Upper lobe of right lung (tissue), 1 donor: Measurements from ENCODE around the gene CFL2. TPM values are rescaled to one million over a fixed set of nuclear protein-coding genes. Genes with fewer than 3 reads are reported as not detected.
A peak's percentile ranks its signal among the peaks of the same experiment; 100 is the strongest.

ENCODE experiments used
- ATAC-seq: fragments of 200-7000 bp; cut with Tn5 transposase; one replicate; pipeline ENCODE4 v1.9.1; 2020; ENCODE audit warnings: mild to moderate bottlenecking, moderate library complexity
- DNase-seq: peaks from one replicate; pipeline ENCODE4 v3.0.0-alpha.2; 2020
- H3K27ac ChIP-seq: fragments of 200-600 bp; one replicate; pipeline ENCODE4 v1.8.0; 2022
- H3K27me3 ChIP-seq: fragments of 200-600 bp; one replicate; pipeline ENCODE4 v1.8.0; 2022; ENCODE audit warnings: mild to moderate bottlenecking
- H3K36me3 ChIP-seq: fragments of 200-600 bp; one replicate; pipeline ENCODE4 v1.8.0; 2022
- H3K4me1 ChIP-seq: fragments of 200-600 bp; one replicate; pipeline ENCODE4 v1.8.0; 2022
- H3K4me3 ChIP-seq: fragments of 200-600 bp; one replicate; pipeline ENCODE4 v1.8.0; 2022; ENCODE audit warnings: mild to moderate bottlenecking
- H3K9me3 ChIP-seq: fragments of 200-600 bp; one replicate; pipeline ENCODE4 v1.8.0; 2022
- intact Hi-C: fragments of 100-400 bp; cut with DNase I; formaldehyde crosslinking; loops from one replicate; pipeline ENCODE4 v1.11.0; 2022
- long read RNA-seq: library from polyadenylated mRNA; unstranded; transcript quantifications from one replicate; pipeline ENCODE4 v2.0.0, GENCODE V29; 2021
- total RNA-seq: library from RNA; stranded (reverse); fragmentation: NEBNext Ultra II Directional; extraction: Animal tissue kit (Norgen Biotek cat#: 25700); gene quantifications from one replicate; pipeline ENCODE4 v1.2.1, GENCODE V29; 2021
- TF ChIP-seq, protein P1 (sequence below): fragments of 200-600 bp; IDR thresholded peaks from one replicate; pipeline ENCODE4 v1.8.0; 2022; ENCODE audit warnings: antibody characterized with exemption
- donor health status: DM: no; HTN: yes; CAD: no; lungs with severe emphysema.

CFL2 gene
- total RNA-seq, result 56.5 TPM
- long read RNA-seq, full-length matches to known transcripts, result 70 of 75 reads
- long read RNA-seq, partial matches to known transcripts, result 1 of 75 reads
- long read RNA-seq, other reads (novel, unspliced or antisense), result 4 of 75 reads

DNA sequence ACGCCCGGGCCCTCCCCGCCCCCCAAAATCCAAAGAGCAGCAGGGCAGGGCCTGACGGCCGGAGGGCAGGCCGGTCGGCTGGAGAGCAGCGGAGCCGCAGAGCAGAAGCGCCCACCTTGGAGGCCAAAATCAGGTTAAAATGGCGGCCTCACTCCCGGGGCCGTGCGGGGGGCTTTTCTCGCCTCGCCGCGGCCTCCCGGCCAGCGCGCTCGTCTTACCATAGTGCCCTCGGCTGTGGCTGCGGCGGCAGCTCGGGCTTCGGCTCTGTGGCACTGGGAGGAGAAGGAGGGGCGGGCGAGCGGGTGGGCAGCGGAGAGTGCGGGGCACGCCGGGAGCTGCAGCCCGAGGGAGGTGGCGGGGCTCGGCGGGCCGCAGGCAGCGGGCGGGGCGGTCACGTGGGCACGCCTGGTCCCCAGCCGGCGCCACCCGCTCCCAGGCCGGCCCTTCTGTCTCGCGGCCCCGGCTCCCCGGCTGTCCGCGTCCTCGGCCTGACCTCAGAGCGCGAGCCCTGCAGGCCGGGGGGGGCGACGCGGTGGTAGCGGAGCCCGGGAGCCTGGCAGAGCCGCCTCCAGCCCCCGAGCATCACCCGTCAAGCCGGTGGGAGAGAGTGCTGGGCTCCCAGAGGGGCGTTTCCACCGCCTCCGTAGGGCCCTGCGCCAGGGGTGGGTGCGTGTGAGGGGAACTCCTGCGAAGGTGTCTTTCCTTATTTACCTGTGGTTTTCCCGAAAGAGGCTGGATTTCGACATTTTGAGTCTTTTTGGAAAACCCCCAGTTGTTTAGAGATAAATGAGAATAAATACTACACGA lies at the start of gene CFL2:
CFL2 (minus strand) TSS at position 274 of the 807 bp plus-strand sequence; CDS start at position 221, 53 bp downstream.
- TF ChIP-seq, protein P1, sequence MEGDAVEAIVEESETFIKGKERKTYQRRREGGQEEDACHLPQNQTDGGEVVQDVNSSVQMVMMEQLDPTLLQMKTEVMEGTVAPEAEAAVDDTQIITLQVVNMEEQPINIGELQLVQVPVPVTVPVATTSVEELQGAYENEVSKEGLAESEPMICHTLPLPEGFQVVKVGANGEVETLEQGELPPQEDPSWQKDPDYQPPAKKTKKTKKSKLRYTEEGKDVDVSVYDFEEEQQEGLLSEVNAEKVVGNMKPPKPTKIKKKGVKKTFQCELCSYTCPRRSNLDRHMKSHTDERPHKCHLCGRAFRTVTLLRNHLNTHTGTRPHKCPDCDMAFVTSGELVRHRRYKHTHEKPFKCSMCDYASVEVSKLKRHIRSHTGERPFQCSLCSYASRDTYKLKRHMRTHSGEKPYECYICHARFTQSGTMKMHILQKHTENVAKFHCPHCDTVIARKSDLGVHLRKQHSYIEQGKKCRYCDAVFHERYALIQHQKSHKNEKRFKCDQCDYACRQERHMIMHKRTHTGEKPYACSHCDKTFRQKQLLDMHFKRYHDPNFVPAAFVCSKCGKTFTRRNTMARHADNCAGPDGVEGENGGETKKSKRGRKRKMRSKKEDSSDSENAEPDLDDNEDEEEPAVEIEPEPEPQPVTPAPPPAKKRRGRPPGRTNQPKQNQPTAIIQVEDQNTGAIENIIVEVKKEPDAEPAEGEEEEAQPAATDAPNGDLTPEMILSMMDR, result no peak
- peak within 1 kb of the TSS; percentile 95 for H3K27ac ChIP-seq
- intact Hi-C loops, result no loop called here
- H3K9me3 ChIP-seq, result no peaks in the 10 kb centered on the region
- peak within 1 kb of the TSS; percentile 85 for H3K4me3 ChIP-seq
- peaks cover 14% of the 10 kb centered on the region for H3K36me3 ChIP-seq
- ATAC-seq (peak; percentile 99), DNase-seq (peak; percentile 93)
- no peaks in the 10 kb centered on the region for H3K27me3 ChIP-seq
- H3K4me1 ChIP-seq, result peaks cover 13% of the 10 kb centered on the region

DNA sequence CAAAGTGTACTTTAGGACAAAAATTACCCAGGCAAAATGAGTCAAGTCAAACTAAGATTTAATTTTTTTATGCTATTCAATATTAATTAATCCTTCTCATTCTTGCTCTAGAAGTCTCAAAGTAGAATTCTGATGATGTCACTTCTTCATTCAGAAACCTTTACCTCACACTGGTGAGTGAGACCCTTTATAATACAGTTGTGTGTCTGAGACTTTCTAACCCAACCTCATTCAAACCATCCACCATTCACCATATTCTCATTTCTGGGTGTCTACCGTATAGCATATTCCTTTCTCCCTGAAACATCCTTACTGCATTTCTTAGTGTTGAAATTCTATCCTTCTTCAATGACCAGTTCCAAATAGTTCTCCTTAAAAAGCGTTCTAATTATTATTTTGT lies 40.8 kb upstream of the CFL2 start:
- DNase-seq, result no peak
- Histone ChIP-seq H3K36me3 (peaks cover 73% of the 10 kb centered on the region), H3K9me3 (no peaks in the 10 kb centered on the region), H3K27me3 (no peaks in the 10 kb centered on the region), H3K27ac (no peak overlapping the region), H3K4me3 (no peak overlapping the region), H3K4me1 (no peaks in the 10 kb centered on the region)
- TF ChIP-seq, protein P1, result no peak
- no peak for ATAC-seq
- intact Hi-C loops, result no loop called here

DNA sequence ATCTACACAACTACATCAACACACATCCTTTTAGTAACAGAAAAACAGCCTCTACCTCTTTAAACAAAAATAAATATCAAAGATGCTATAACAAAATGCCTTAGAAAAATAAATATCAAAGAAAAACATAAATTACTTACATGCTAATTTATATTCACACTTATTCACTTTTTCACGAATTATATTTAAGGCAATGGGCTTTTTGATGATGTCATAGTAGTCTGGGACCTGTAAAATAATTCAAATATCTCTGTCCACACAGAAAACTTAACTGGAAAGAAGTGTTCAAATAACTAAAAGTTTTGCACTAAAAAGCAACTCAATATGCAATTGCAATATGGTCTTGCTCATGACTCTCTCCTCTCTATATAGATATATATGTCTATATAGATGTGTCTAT lies 40.3 kb upstream of the CFL2 start:
- Histone ChIP-seq H3K4me3 (no peak overlapping the region), H3K27ac (no peak overlapping the region), H3K27me3 (no peaks in the 10 kb centered on the region), H3K4me1 (no peaks in the 10 kb centered on the region), H3K9me3 (no peaks in the 10 kb centered on the region), H3K36me3 (peaks cover 68% of the 10 kb centered on the region)
- DNase-seq (no peak), ATAC-seq (no peak)
- TF ChIP-seq, protein P1, result no peak
- intact Hi-C loops, result no loop called here

DNA sequence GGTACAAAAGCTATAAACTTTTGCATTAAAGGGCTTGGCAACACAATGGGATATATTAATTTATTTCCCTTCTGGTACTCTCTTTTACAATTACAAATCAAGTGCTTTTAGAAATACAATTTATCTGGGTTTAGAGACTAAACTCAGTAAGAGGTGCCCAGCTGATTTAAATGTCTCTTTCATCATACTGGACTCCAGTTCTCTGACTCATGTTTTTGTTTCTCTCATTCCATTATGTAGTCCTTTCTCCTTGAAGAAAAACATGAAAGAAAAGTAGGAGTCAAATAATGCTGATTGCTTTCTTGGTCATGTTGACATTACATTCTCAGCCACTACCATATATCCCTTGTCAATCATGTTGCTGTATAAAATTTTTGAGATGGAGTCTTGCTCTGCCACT lies 36.3 kb upstream of the CFL2 start:
- no peak for ATAC-seq
- intact Hi-C loops, result no loop called here
- Histone ChIP-seq H3K4me3 (no peak overlapping the region), H3K27me3 (no peaks in the 10 kb centered on the region), H3K27ac (no peak overlapping the region), H3K9me3 (no peaks in the 10 kb centered on the region), H3K4me1 (no peaks in the 10 kb centered on the region), H3K36me3 (peaks cover 36% of the 10 kb centered on the region)
- DNase-seq, result no peak
- TF ChIP-seq, protein P1, result no peak

DNA sequence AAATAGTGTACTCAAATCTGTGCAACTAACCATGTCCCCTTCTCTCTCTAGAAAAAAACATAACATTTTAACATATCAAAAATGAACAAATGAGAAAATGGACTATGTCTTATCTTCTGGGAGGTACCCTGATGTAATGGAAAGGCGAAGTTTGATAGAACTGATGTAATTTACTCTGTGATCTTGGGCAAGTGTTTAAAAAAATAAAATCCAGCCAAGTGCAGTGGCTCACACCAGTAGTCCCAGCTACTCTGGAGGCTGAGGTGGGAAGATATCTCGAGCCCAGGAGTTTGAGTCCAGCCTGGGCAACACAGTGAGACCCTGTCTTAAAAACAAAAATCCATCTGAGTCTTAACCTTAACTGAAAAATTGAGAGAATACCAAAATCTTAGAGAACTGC lies 35.8 kb upstream of the CFL2 start:
- Histone ChIP-seq H3K36me3 (peaks cover 32% of the 10 kb centered on the region), H3K4me3 (no peak overlapping the region), H3K27ac (no peak overlapping the region), H3K27me3 (no peaks in the 10 kb centered on the region), H3K9me3 (no peaks in the 10 kb centered on the region), H3K4me1 (no peaks in the 10 kb centered on the region)
- ATAC-seq (no peak), DNase-seq (no peak)
- intact Hi-C loops, result no loop called here
- TF ChIP-seq, protein P1, result no peak
